HepG2 (cell line): ENCODE data around the gene RASA2. TPM values are rescaled to one million over a fixed set of nuclear protein-coding genes. Genes with fewer than 3 reads are reported as not detected.

Experiments used
- ATAC-seq: fragments of 200-7000 bp; cut with Tn5 transposase; 3 replicates; pipeline ENCODE4 v1.9.1; 2020; ENCODE audit warnings: mild to moderate bottlenecking, moderate library complexity
- BruUV-seq: library from RNA; stranded (reverse); fragments of 400-500 nt; replicated peaks from 2 replicates; lab custom pipeline; 2021; lab: Mats Ljungman, UMichigan
- CTCF ChIA-PET: fragments of 300-600 bp; formaldehyde crosslinking; extraction: SDS; loops from one replicate; lab custom pipeline; 2021; ENCODE audit warnings: low total read pairs, inconsistent platforms, low intra/inter-chr PET ratio; lab: Yijun Ruan, JAX
- POLR2A ChIA-PET: fragments of 350-600 bp; sonication (Branson Sonifier 250); formaldehyde crosslinking; loops from one replicate; lab custom pipeline; 2020; ENCODE audit warnings: antibody characterized with exemption, inconsistent platforms; lab: Yijun Ruan, JAX
- DNase-seq: peaks from one replicate; pipeline ENCODE4 v3.0.0-alpha.2; 2015; ENCODE audit warnings: low spot score
- FAIRE-seq: peaks from 3 replicates; lab custom pipeline; 2011; peaks lifted over from hg19 to GRCh38; lab: Jason Lieb, UNC
- H2AFZ ChIP-seq: one replicate; pipeline ENCODE4 v1.6.1; 2011; ENCODE audit warnings: low read length, inconsistent platforms
- H3K27ac ChIP-seq: fragments of 300-600 bp; 3 replicates; pipeline ENCODE4 v1.8.0; 2011; ENCODE audit warnings: mixed run types, mild to moderate bottlenecking, mixed read lengths, low read length, inconsistent platforms; ENCODE audit not compliant: insufficient read depth; ENCODE audit errors: extremely low read length
- H3K27me3 ChIP-seq, 2 experiments: fragments of 200-600 bp in 1 of 2; 2 replicates in 1 of 2; 3 replicates in 1 of 2; pipeline versions ENCODE4 v1.6.0 to v1.8.0; 2011; ENCODE audit warnings: low read length in 2 of 2, mild to moderate bottlenecking in 2 of 2, moderate library complexity in 2 of 2, inconsistent platforms in 1 of 2; ENCODE audit not compliant: insufficient read depth in 2 of 2, control insufficient read depth in 1 of 2
- H3K36me3 ChIP-seq, 2 experiments: fragments of 200-600 bp in 1 of 2; replicated peaks in 1 of 2; 2 replicates in 1 of 2; 3 replicates in 1 of 2; pipeline versions ENCODE4 v1.5.1 to v1.8.0; 2011; ENCODE audit warnings: low read length in 2 of 2, inconsistent platforms in 1 of 2; ENCODE audit not compliant: insufficient read depth in 2 of 2, control insufficient read depth in 1 of 2
- H3K4me1 ChIP-seq: 2 replicates; pipeline ENCODE4 v1.5.1; 2012; ENCODE audit warnings: low read length, inconsistent platforms; ENCODE audit not compliant: insufficient read depth
- H3K4me2 ChIP-seq: 2 replicates; pipeline ENCODE4 v1.6.0; 2011; ENCODE audit warnings: low read depth, low read length, inconsistent platforms
- H3K4me3 ChIP-seq, 3 experiments: fragments of 200-600 bp in 1 of 3; sonication (generic), shearing (Covaris generic) in 1 of 3; replicated peaks in 1 of 3; 2 replicates each; pipeline ENCODE4 v1.5.1; 2011 to 2016; ENCODE audit warnings: low read length in 3 of 3, inconsistent platforms in 2 of 3, low read depth in 2 of 3, mild to moderate bottlenecking in 2 of 3, control low read depth in 1 of 3, mixed read lengths in 1 of 3; ENCODE audit not compliant: insufficient read depth in 1 of 3
- H3K79me2 ChIP-seq: one replicate; pipeline ENCODE4 v1.6.1; 2011; ENCODE audit warnings: low read length, inconsistent platforms; ENCODE audit not compliant: insufficient read depth
- H3K9ac ChIP-seq: 2 replicates; pipeline ENCODE4 v1.6.0; 2011; ENCODE audit warnings: mild to moderate bottlenecking, low read depth, low read length, inconsistent platforms; ENCODE audit not compliant: insufficient read depth
- H3K9me3 ChIP-seq: 2 replicates; pipeline ENCODE4 v1.5.1; 2012; ENCODE audit warnings: mild to moderate bottlenecking, low read length
- H4K20me1 ChIP-seq: 2 replicates; pipeline ENCODE4 v1.6.0; 2011; ENCODE audit warnings: inconsistent platforms, mild to moderate bottlenecking, low read length, moderate library complexity; ENCODE audit not compliant: insufficient read depth
- AKNA ChIP-seq: sonication (generic); formaldehyde crosslinking; IDR thresholded peaks from 2 replicates; pipeline ENCODE4 v1.4.0; 2020; ENCODE audit warnings: missing genetic modification reagents, borderline replicate concordance
- ELF4 ChIP-seq: sonication (generic); formaldehyde crosslinking; IDR thresholded peaks from 2 replicates; pipeline ENCODE4 v1.5.0; 2020; ENCODE audit warnings: missing genetic modification reagents, mild to moderate bottlenecking, moderate library complexity, borderline replicate concordance
- FOXO1 ChIP-seq: sonication (generic); formaldehyde crosslinking; IDR thresholded peaks from 2 replicates; pipeline ENCODE4 v1.4.0; 2020; ENCODE audit warnings: missing genetic modification reagents
- GATAD2A ChIP-seq: IDR thresholded peaks from 2 replicates; pipeline ENCODE4 v1.6.1; 2016
- GFI1 ChIP-seq: sonication (generic); formaldehyde crosslinking; IDR thresholded peaks from 2 replicates; pipeline ENCODE4 v1.5.0; 2020; ENCODE audit warnings: missing genetic modification reagents, mild to moderate bottlenecking, borderline replicate concordance
- GTF3A ChIP-seq: sonication (generic); formaldehyde crosslinking; conservative IDR thresholded peaks from 2 replicates; pipeline ENCODE4 v1.4.0; 2020; ENCODE audit warnings: mild to moderate bottlenecking, missing genetic modification reagents
- HMG20B ChIP-seq: conservative IDR thresholded peaks from 2 replicates; pipeline ENCODE4 v1.6.1; 2016; ENCODE audit warnings: missing genetic modification reagents, missing compliant biosample characterization
- HOMEZ ChIP-seq: IDR thresholded peaks from 2 replicates; pipeline ENCODE4 v1.6.1; 2016; ENCODE audit warnings: low read depth
- MXD4 ChIP-seq: IDR thresholded peaks from 2 replicates; pipeline ENCODE4 v1.6.1; 2016; ENCODE audit warnings: mild to moderate bottlenecking, missing biosample characterization, missing genetic modification reagents
- NFIC ChIP-seq: IDR thresholded peaks from 2 replicates; pipeline ENCODE4 v1.6.1; 2012; ENCODE audit warnings: mild to moderate bottlenecking, low read length, inconsistent platforms
- NFKB2 ChIP-seq: sonication (generic); formaldehyde crosslinking; IDR thresholded peaks from 2 replicates; pipeline ENCODE4 v1.4.0; 2020; ENCODE audit warnings: missing genetic modification reagents, borderline replicate concordance
- PHF5A ChIP-seq: IDR thresholded peaks from one replicate; pipeline ENCODE4 v1.6.1; 2018; ENCODE audit warnings: low read depth, missing genetic modification reagents; ENCODE audit not compliant: unreplicated experiment
- SRSF1 ChIP-seq: fragments of 200-400 bp; formaldehyde crosslinking; optimal IDR thresholded peaks from 2 replicates; pipeline ENCODE3; 2017; ENCODE audit warnings: mild to moderate bottlenecking, low read depth, low read length, moderate library complexity
- TBX3 ChIP-seq: fragments of 450-650 bp; IDR thresholded peaks from 2 replicates; pipeline ENCODE4 v1.6.1; 2017; ENCODE audit warnings: antibody characterized with exemption, mild to moderate bottlenecking, inconsistent platforms, borderline replicate concordance
- ZMYM2 ChIP-seq: sonication (generic); formaldehyde crosslinking; IDR thresholded peaks from 2 replicates; pipeline ENCODE4 v1.8.0; 2022; ENCODE audit warnings: mild to moderate bottlenecking, missing genetic modification reagents
- ZNF264 ChIP-seq: sonication (generic); formaldehyde crosslinking; IDR thresholded peaks from 2 replicates; pipeline ENCODE4 v1.4.0; 2020; ENCODE audit warnings: missing genetic modification reagents
- ZNF441 ChIP-seq: sonication (generic); formaldehyde crosslinking; IDR thresholded peaks from 2 replicates; pipeline ENCODE4 v1.7.0; 2021; ENCODE audit warnings: missing genetic modification reagents, borderline replicate concordance
- ZNF644 ChIP-seq: IDR thresholded peaks from 2 replicates; pipeline ENCODE4 v1.6.1; 2016; ENCODE audit warnings: low read depth
- ZNF713 ChIP-seq: sonication (generic); formaldehyde crosslinking; IDR thresholded peaks from 2 replicates; pipeline ENCODE4 v1.4.0; 2020; ENCODE audit warnings: mild to moderate bottlenecking, missing genetic modification reagents
- ZNF879 ChIP-seq: sonication (generic); formaldehyde crosslinking; IDR thresholded peaks from 2 replicates; pipeline ENCODE4 v1.8.1; 2023; ENCODE audit warnings: missing genetic modification reagents
- WGBS: methylation state at CpG from one replicate; pipeline ENCODE4 v1.1.6; 2017; ENCODE audit warnings: low lambda C conversion rate; 5-methylcytosine and 5-hydroxymethylcytosine counted together
- in situ Hi-C: cut with HindIII; loops from 2 replicates; pipeline ENCODE4 v1.10.0; 2017; ENCODE audit warnings: low pct_unique_long_range_greater_than_20kb; ENCODE audit not compliant: extremely low pct_ligation_motif_present
- intact Hi-C: fragments of 100-400 bp; cut with micrococcal nuclease; formaldehyde crosslinking; loops from one replicate; pipeline ENCODE4 v1.10.0; 2022; ENCODE audit not compliant: unreplicated experiment
- polyA plus RNA-seq, 8 experiments: library from polyadenylated mRNA; depleted of rRNA in 3 of 8; stranded (reverse) in 7 of 8; unstranded in 1 of 8; fragments of >200 nt; fragmentation: Illumina TruSeq in 4 of 8; extraction: Trizol in 4 of 8; gene quantifications; 2 replicates each; pipeline versions ENCODE4 v1.2.1 to v1.2.3, GENCODE V29; 2011 to 2016; ENCODE audit warnings: low read depth in 4 of 8, missing spikeins in 1 of 8, mixed read lengths in 1 of 8; ENCODE audit not compliant: insufficient read depth in 1 of 8
- total RNA-seq, 5 experiments: library from RNA; depleted of rRNA; stranded (reverse); fragments of >200 nt; fragmentation: Illumina TruSeq; extraction: Trizol; gene quantifications; 2 replicates each; pipeline ENCODE4 v1.2.3, GENCODE V29; 2016; ENCODE audit warnings: low read depth in 1 of 5

Gene RASA2
- total and polyA plus RNA-seq, 2 of the 13 experiments (the other 11 are each of a cell fraction or from before 2014, with no cell fraction given): 5.4 to 8.5 TPM

DNA sequence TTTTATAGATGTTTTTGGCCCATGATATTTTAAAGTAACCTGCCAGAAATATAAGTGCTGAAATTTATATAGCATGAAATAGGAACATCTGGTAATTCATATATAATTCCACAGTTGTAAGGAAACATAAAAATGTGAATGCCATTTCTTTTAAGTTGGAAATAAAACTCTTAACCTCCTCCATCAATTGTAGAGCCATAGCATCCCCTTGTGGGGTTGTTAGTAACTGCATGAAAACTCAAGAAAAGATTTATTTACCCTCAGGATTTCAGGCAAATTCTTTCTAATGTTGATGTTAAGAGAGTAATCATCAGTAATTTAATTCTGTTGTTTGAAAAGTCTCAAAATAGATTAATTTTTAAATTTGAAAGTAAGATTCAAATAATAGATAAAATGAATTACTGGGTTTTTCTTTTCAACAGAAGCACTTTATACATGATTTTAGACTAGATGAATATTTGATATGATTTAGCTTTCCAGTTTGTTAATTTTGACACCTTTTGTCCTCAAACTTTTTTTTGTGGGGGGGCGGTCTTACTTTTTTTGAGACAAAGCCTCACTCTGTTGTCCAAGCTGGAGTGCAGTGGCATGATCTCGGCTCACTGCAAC, 74.7 kb downstream of the RASA2 start (continued):
- TF ChIP-seq HOMEZ (no peak), GTF3A (CRISPR knock-in tag) (no peak), NFIC (0 out of 2 replicates have a peak, but pooled peaks have one; percentile 19), FOXO1 (no peak), GATAD2A (0 out of 2 replicates have a peak, but pooled peaks have one; percentile 27), ZNF264 (CRISPR knock-in tag) (no peak), ELF4 (no peak), ZNF879 (CRISPR knock-in tag) (no peak), ZNF713 (CRISPR knock-in tag) (no peak), MXD4 (CRISPR knock-in tag) (no peak), ZMYM2 (CRISPR knock-in tag) (no peak)

DNA sequence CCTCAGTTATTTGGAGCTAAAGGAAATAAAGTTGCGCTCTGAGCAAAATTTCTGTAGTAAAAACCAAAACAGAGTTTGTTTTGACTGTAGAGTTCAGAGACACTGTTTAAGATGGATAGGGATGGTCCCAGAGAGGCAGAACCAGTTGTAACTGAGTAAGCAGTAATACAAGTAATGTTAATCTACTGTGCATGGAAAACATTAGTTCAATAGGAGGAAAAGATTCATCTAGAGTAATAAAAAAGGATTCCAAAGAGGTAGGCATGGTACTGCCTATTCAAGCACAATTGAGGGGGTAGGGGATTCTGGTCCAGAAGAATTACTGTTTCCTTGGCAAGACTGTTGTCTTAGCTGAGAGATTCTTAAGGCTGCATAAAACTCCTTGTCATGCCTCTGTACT, 77.4 kb downstream of the RASA2 start:
- ATAC-seq: no peak
- WGBS: 96% methylated on average over 1 of the region's 1 CpG
- FAIRE-seq: no peak
- Histone ChIP-seq H3K9me3 (no peaks in the 10 kb centered on the region), H3K27me3 (no peaks in the 10 kb centered on the region), H3K4me3 (no peak overlapping the region), H3K27ac (no peak overlapping the region), H3K79me2 (no peaks in the 10 kb centered on the region), H2AFZ (no peak overlapping the region), H3K4me2 (no peak overlapping the region), H3K36me3 (peaks cover 2 to 30% of the 10 kb centered on the region in 2 experiments; a peak in 4 of 5 replicates), H4K20me1 (no peaks in the 10 kb centered on the region), H3K4me1 (no peaks in the 10 kb centered on the region), H3K9ac (no peak overlapping the region)
- POLR2A ChIA-PET: no interaction called here
- in situ Hi-C loops (loop anchor here (10.0 kb wide), 1 partner anchor 259 kb away; no protein-coding TSS in a partner anchor), intact Hi-C loops (loop anchor here (5.0 kb wide), 1 partner anchor 257 kb away; no protein-coding TSS in a partner anchor)
- BruUV-seq: no TSS peak
- DNase-seq: no peak
- CTCF ChIA-PET: no interaction called here
- TF ChIP-seq ZNF644: no peak
- no peak for TF ChIP-seq ZNF441 (CRISPR knock-in tag)
- TF ChIP-seq NFKB2 (CRISPR knock-in tag): no peak
- TF ChIP-seq SRSF1: no peak
- TF ChIP-seq AKNA: no peak
- TF ChIP-seq GFI1 (CRISPR knock-in tag): no peak
- no peak for TF ChIP-seq TBX3
- no peak for TF ChIP-seq PHF5A (CRISPR knock-in tag)
- TF ChIP-seq HMG20B (CRISPR knock-in tag): no peak
